Esophagus muscularis mucosa (tissue), 4 donors: ENCODE measurements around the gene THAP4. TPM values are rescaled to one million over a fixed set of nuclear protein-coding genes. Genes with fewer than 3 reads are reported as not detected.
A peak's percentile ranks its signal among the peaks of the same experiment; 100 is the strongest.

Experiments
- DNase-seq: peaks from one replicate; pipeline ENCODE4 v3.0.0-alpha.2; 2017; ENCODE audit errors: extremely low spot score
- H3K27ac ChIP-seq, 4 donors: fragments of 200-600 bp; sonication (generic); replicated peaks in 1 of 4; 1 replicate in 3 of 4; 2 replicates in 1 of 4; pipeline ENCODE4 v1.5.1; 2016 to 2019; ENCODE audit warnings: mild to moderate bottlenecking in 1 of 4
- H3K27me3 ChIP-seq, 4 donors: fragments of 200-600 bp; sonication (generic); one replicate each; pipeline versions ENCODE4 v1.5.1 to v1.6.0; 2016 to 2019
- H3K36me3 ChIP-seq, 4 donors: fragments of 200-600 bp; sonication (generic); one replicate each; pipeline ENCODE4 v1.5.1; 2016 to 2019
- H3K4me1 ChIP-seq, 4 donors: fragments of 200-600 bp; sonication (generic); one replicate each; pipeline ENCODE4 v1.5.1; 2016 to 2019
- H3K4me3 ChIP-seq, 4 donors: fragments of 200-600 bp; sonication (generic); 1 replicate in 2 of 4; 2 replicates in 2 of 4; pipeline ENCODE4 v1.5.1; 2016 to 2019; ENCODE audit warnings: mild to moderate bottlenecking in 4 of 4, moderate library complexity in 1 of 4
- H3K9me3 ChIP-seq, 4 donors: fragments of 200-600 bp; sonication (generic); 1 replicate in 3 of 4; 2 replicates in 1 of 4; pipeline ENCODE4 v1.5.1; 2016 to 2019
- EP300 ChIP-seq: sonication (generic); formaldehyde crosslinking; IDR thresholded peaks from one replicate; pipeline ENCODE4 v1.6.1; 2017; ENCODE audit warnings: antibody characterized with exemption
- POLR2A ChIP-seq: fragments of 450-650 bp; IDR thresholded peaks from one replicate; pipeline ENCODE4 v1.6.1; 2017; ENCODE audit warnings: antibody characterized with exemption, moderate library complexity, mild to moderate bottlenecking, low read depth
- POLR2AphosphoS5 ChIP-seq, 2 donors: sonication (generic); formaldehyde crosslinking; IDR thresholded peaks; one replicate each; pipeline ENCODE4 v1.6.1; 2017; ENCODE audit warnings: antibody characterized with exemption in 2 of 2
- WGBS: methylation state at CpG from one replicate; pipeline ENCODE4 v1.1.5; 2018; 5-methylcytosine and 5-hydroxymethylcytosine counted together
- intact Hi-C: fragments of 100-400 bp; cut with DNase I; formaldehyde crosslinking; loops from one replicate; pipeline ENCODE4 v1.15.1; 2023
- total RNA-seq, 4 donors: library from RNA; depleted of rRNA; stranded (reverse); fragments of >200 nt; gene quantifications; one replicate each; pipeline versions ENCODE4 v1.1.0 to v1.2.1, GENCODE V29; 2016
- TF ChIP-seq, protein P1 (sequence below), 3 experiments: fragments of 200-600 bp in 2 of 3; fragments of 450-650 bp in 1 of 3; sonication (generic) in 2 of 3; IDR thresholded peaks; one replicate each; pipeline ENCODE4 v1.5.1; 2017 to 2019; ENCODE audit warnings: antibody characterized with exemption in 3 of 3, mild to moderate bottlenecking in 2 of 3, moderate library complexity in 1 of 3

The THAP4 gene
- total RNA-seq, 4 donors from 2014 or later, result 37.0 to 69.8 (median 49.6) TPM

DNA sequence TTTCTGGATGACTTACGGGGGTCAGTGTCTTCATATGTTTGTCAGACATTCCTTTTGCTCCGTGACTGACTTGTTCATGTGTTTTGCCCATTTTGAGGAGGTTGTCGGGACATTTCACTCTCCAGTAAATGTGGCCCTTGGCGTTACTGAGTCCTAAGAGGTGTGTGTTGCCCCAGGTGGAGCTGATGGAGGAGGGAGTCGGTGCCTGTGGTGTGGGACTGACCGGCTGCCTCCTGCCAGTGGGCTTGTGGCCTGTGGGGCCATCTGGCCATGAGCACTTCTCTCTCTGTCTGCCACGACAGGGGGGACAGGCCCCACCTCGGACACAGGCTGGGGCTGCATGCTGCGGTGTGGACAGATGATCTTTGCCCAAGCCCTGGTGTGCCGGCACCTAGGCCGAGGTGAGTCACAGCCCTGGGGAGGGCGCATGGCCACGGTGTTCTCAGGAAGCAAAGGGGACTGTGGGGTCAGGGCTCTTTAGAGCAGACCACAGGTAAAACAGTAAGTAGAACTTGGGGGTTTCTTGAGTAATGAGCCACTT is 16.3 kb upstream of the THAP4 start:
- Histone ChIP-seq H3K27me3 (no peaks in the 10 kb centered on the region), H3K4me3 (no peak overlapping the region), H3K36me3 (peaks cover 43 to 78% (median 70%) of the 10 kb centered on the region in 4 donors), H3K9me3 (no peaks in the 10 kb centered on the region), H3K4me1 (peaks cover 12 to 25% (median 22%) of the 10 kb centered on the region in 4 donors), H3K27ac (no peak overlapping the region)
- TF ChIP-seq POLR2AphosphoS5 (IDR thresholded peaks at IDR 0.05) (no peak), EP300 (no peak)
- TF ChIP-seq, protein P1, sequence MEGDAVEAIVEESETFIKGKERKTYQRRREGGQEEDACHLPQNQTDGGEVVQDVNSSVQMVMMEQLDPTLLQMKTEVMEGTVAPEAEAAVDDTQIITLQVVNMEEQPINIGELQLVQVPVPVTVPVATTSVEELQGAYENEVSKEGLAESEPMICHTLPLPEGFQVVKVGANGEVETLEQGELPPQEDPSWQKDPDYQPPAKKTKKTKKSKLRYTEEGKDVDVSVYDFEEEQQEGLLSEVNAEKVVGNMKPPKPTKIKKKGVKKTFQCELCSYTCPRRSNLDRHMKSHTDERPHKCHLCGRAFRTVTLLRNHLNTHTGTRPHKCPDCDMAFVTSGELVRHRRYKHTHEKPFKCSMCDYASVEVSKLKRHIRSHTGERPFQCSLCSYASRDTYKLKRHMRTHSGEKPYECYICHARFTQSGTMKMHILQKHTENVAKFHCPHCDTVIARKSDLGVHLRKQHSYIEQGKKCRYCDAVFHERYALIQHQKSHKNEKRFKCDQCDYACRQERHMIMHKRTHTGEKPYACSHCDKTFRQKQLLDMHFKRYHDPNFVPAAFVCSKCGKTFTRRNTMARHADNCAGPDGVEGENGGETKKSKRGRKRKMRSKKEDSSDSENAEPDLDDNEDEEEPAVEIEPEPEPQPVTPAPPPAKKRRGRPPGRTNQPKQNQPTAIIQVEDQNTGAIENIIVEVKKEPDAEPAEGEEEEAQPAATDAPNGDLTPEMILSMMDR (IDR thresholded peaks at IDR 0.05), result no peak
- intact Hi-C loops, result no loop called here
- 99% methylated on average over 11 of the region's 13 CpGs for WGBS
- no peak for DNase-seq

DNA sequence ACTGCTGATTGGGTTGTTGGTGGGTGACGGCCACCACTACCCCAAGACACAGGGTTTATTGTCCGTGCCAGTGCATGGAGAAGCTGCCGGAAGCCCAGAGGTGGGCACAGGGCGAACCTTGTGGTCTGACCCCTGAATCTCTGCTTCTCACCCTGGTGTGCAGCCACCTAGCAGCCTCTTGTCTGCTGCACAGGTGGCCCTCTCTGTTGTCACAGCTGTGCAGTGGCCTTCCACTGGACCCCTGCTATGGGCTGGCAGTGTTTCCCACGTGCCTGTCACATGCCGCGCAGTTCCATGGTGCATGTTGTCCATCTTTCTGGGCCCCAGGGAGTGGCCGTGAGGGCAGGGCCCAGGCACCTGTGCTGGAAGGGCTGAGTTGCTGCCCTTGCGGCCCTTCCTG is 15.8 kb upstream of the THAP4 start:
- no peaks in the 10 kb centered on the region for H3K27me3 ChIP-seq
- H3K36me3 ChIP-seq, result peaks cover 43 to 73% (median 64%) of the 10 kb centered on the region in 4 donors
- no peak overlapping the region for H3K27ac ChIP-seq
- H3K4me3 ChIP-seq, result no peak overlapping the region
- DNase-seq, result no peak
- H3K9me3 ChIP-seq, result no peaks in the 10 kb centered on the region
- intact Hi-C loops, result no loop called here
- no peak for TF ChIP-seq EP300
- no peak for TF ChIP-seq POLR2AphosphoS5 (IDR thresholded peaks at IDR 0.05)
- TF ChIP-seq POLR2A, result no peak
- TF ChIP-seq, protein P1 (IDR thresholded peaks at IDR 0.05), result no peak
- 97% methylated on average over 6 of the region's 9 CpGs for WGBS
- H3K4me1 ChIP-seq, result peaks cover 17 to 31% (median 27%) of the 10 kb centered on the region in 4 donors

DNA sequence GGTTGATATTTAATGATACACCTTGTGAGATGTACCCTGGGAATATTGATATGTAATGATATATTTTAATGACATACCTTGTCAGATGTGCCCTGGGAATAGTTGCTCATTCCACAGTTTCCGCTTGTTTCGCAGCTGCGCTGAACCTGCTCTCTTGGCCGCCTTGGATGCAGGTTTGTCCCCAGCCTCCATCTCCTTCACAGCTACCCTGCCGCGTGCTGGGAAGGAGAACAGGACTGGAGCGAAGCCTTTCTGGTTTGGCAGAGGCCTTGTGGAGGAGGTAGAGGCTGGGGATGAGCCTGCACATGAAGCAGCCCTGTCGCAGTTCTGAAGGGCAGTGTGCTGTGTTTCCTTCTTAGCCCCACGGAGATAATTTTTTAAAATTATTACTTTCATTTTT is 15.2 kb upstream of the THAP4 start:
- WGBS, result 95% methylated on average over 9 of the region's 9 CpGs
- Histone ChIP-seq H3K36me3 (peaks cover 43 to 67% (median 59%) of the 10 kb centered on the region in 4 donors), H3K27me3 (no peaks in the 10 kb centered on the region), H3K4me1 (peaks cover 23 to 37% (median 33%) of the 10 kb centered on the region in 4 donors), H3K9me3 (no peaks in the 10 kb centered on the region), H3K4me3 (no peak overlapping the region), H3K27ac (no peak overlapping the region)
- intact Hi-C loops, result no loop called here
- DNase-seq, result no peak
- TF ChIP-seq EP300 (no peak), POLR2AphosphoS5 (IDR thresholded peaks at IDR 0.05) (no peak), POLR2A (no peak)
- TF ChIP-seq, protein P1 (IDR thresholded peaks at IDR 0.05), result no peak

DNA sequence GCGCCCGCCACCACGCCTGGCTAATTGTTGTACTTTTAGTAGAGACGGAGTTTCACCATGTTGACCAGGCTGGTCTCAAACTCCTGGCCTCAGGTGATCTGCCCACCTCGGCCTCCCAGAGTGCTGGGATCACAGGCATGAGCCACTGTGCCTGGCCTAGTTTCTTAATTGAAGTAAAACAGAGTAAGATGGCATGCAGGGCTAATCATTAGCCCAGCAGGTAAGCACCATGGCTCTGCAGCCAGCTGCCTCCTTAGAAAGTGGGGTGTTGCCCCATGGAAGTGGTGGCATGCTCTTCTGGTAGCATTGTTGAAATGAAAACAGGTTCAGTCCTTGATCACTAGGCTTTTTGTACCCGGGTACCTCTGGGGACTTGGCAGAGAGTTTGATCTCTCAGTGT is 13.0 kb upstream of the THAP4 start:
- H3K9me3 ChIP-seq, result no peaks in the 10 kb centered on the region
- intact Hi-C loops, result no loop called here
- DNase-seq, result no peak
- H3K36me3 ChIP-seq, result peaks cover 24 to 49% (median 41%) of the 10 kb centered on the region in 4 donors
- no peaks in the 10 kb centered on the region for H3K27me3 ChIP-seq
- H3K27ac ChIP-seq, result no peak overlapping the region
- no peak overlapping the region for H3K4me3 ChIP-seq
- 100% methylated on average over 5 of the region's 6 CpGs for WGBS
- peaks cover 37 to 59% (median 52%) of the 10 kb centered on the region in 4 donors for H3K4me1 ChIP-seq
- TF ChIP-seq EP300, result no peak
- no peak for TF ChIP-seq POLR2AphosphoS5 (IDR thresholded peaks at IDR 0.05)
- TF ChIP-seq, protein P1 (IDR thresholded peaks at IDR 0.05), result no peak

DNA sequence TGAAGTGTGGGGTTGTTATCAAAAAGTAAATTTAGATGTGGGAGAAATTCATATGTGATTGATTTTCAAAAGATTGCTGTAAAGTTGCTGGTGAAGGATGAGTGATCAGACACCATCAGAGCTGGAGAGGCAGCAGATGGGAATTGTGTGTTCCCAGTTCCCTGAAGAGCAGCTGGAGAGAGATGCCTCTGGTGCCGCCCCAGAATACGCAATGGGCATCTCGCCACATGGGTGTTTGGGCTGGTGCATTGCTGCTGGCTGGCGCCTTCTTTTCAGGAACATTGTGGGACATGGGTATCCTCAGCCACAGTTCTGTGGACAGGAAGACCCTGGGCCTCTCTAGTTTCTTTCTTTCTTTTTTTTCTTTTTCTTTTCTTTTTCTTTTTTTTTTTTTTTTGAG is 12.4 kb upstream of the THAP4 start:
- DNase-seq, result no peak
- intact Hi-C loops, result no loop called here
- Histone ChIP-seq H3K4me1 (peaks cover 37 to 62% (median 52%) of the 10 kb centered on the region in 4 donors), H3K27ac (no peak overlapping the region), H3K27me3 (no peaks in the 10 kb centered on the region), H3K4me3 (no peak overlapping the region), H3K36me3 (peaks cover 19 to 44% (median 36%) of the 10 kb centered on the region in 4 donors), H3K9me3 (no peaks in the 10 kb centered on the region)
- TF ChIP-seq POLR2A (no peak), POLR2AphosphoS5 (IDR thresholded peaks at IDR 0.05) (peak in 1 of 2 donors; percentile 23)
- WGBS, result 87% methylated on average over 4 of the region's 4 CpGs
